ENCODE results near the gene AGBL4. TPM values are rescaled to one million over a fixed set of nuclear protein-coding genes. Genes with fewer than 3 reads are reported as not detected.
"Not testable (repeated sequence)": the region's sequence is repeated elsewhere in the genome, so short reads cannot be mapped to it uniquely, and the experiment has no call there.

AGBL4 gene
- total and polyA plus RNA-seq, 2 donors: 0.18 to 0.24 TPM

DNA sequence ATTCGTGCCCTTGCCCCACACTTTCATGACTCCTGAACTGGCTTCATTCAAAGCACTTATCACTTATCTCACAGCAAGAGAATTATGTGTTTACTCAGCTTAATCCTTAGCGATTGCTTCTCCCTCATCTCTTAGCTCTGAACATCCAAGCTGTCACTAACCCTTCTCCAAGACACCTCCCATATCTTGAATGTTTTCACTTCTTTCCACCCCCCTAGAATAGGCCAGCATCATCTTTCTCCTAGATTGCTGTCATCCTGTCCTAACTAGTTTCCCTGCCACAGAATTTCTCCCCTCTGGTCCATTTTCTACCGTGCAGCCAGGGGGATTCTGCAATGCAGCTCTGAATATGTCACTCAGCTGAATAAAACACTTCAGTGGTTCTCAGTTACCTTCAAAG, 1483.2 kb downstream of the AGBL4 start:
- Histone ChIP-seq H3K36me3 (ENCODE audit: control insufficient read depth in 2 of 2, insufficient read depth in 2 of 2, low read length in 1 of 2) (no peaks in the 10 kb centered on the region), H3K27me3 (ENCODE audit: control insufficient read depth in 2 of 2, insufficient read depth in 1 of 2, low read length in 1 of 2) (no peaks in the 10 kb centered on the region), H3K4me3 (ENCODE audit: low read length in 2 of 2) (no peak overlapping the region), H3K9me3 (ENCODE audit: control insufficient read depth in 2 of 2, insufficient read depth in 1 of 2, low read length in 1 of 2) (no peaks in the 10 kb centered on the region), H3K4me1 (ENCODE audit: control insufficient read depth in 2 of 2, insufficient read depth in 2 of 2, low read length in 2 of 2) (no peaks in the 10 kb centered on the region), H3K27ac (ENCODE audit: low read depth in 1 of 2, low read length in 1 of 2) (no peak overlapping the region)
- 76% methylated on average over 3 of the region's 3 CpGs for WGBS
- no peak for DNase-seq (ENCODE audit: low read depth in 6 of 9, low spot score in 9 of 9)

DNA sequence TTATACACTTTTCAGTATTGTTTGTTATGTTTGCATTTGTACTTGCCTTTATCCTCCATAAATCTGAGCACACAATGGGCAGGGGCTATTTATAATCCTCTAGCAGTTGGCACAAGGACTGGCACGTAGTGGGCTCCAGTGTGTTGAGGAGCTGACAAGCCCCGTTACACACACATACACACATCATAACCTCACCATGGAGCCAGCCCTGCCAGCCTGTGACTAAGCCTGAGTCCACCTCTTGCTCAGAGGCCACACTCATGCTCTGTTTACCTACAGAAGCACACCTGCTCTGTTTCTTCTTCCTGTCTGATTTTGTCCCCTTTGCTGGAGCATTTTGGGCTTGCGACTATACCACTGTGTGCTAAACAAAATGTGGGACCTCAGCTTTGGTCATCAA, 1487.3 kb downstream of the AGBL4 start:
- no peaks in the 10 kb centered on the region for H3K27me3 ChIP-seq (ENCODE audit: control insufficient read depth in 2 of 2, insufficient read depth in 1 of 2, low read length in 1 of 2)
- WGBS: 94% methylated on average over 3 of the region's 3 CpGs
- no peak for DNase-seq (ENCODE audit: low read depth in 6 of 9, low spot score in 9 of 9)

DNA sequence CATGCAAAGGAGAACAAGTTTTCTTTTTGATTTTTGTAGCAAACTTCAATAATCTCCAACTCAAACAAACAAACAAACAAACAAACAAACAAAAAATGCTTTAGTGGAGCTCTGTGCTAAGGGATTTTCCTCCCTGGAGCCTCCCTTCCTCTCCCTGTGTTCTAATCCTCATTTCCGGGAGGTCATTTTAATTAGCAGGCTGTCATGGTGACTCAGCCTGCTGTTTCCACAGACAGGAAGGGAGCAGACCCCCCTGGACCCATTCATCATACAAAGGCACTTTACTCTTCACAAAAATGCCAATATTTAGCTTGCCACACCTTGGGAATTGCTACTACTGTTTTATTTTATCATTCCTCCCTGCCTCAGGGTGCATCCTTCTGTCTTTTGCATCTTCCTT, 1490.8 kb downstream of the AGBL4 start:
- Histone ChIP-seq H3K9me3 (ENCODE audit: control insufficient read depth in 2 of 2, insufficient read depth in 1 of 2, low read length in 1 of 2) (no peaks in the 10 kb centered on the region), H3K4me3 (ENCODE audit: low read length in 2 of 2) (no peak overlapping the region), H3K4me1 (ENCODE audit: control insufficient read depth in 2 of 2, insufficient read depth in 2 of 2, low read length in 2 of 2) (no peaks in the 10 kb centered on the region), H3K27me3 (ENCODE audit: control insufficient read depth in 2 of 2, insufficient read depth in 1 of 2, low read length in 1 of 2) (no peaks in the 10 kb centered on the region), H3K27ac (ENCODE audit: low read depth in 1 of 2, low read length in 1 of 2) (no peak overlapping the region), H3K36me3 (ENCODE audit: control insufficient read depth in 2 of 2, insufficient read depth in 2 of 2, low read length in 1 of 2) (no peaks in the 10 kb centered on the region)
- DNase-seq (ENCODE audit: low read depth in 6 of 9, low spot score in 9 of 9): no peak
- WGBS: 50% methylated on average over 1 of the region's 1 CpG

More for the DNA sequence above, 1487.3 kb downstream of the AGBL4 start:
- Histone ChIP-seq H3K27ac (ENCODE audit: low read depth in 1 of 2, low read length in 1 of 2) (no peak overlapping the region), H3K9me3 (ENCODE audit: control insufficient read depth in 2 of 2, insufficient read depth in 1 of 2, low read length in 1 of 2) (no peaks in the 10 kb centered on the region), H3K4me1 (ENCODE audit: control insufficient read depth in 2 of 2, insufficient read depth in 2 of 2, low read length in 2 of 2) (no peaks in the 10 kb centered on the region), H3K4me3 (ENCODE audit: low read length in 2 of 2) (no peak overlapping the region), H3K36me3 (ENCODE audit: control insufficient read depth in 2 of 2, insufficient read depth in 2 of 2, low read length in 1 of 2) (no peaks in the 10 kb centered on the region)

DNA sequence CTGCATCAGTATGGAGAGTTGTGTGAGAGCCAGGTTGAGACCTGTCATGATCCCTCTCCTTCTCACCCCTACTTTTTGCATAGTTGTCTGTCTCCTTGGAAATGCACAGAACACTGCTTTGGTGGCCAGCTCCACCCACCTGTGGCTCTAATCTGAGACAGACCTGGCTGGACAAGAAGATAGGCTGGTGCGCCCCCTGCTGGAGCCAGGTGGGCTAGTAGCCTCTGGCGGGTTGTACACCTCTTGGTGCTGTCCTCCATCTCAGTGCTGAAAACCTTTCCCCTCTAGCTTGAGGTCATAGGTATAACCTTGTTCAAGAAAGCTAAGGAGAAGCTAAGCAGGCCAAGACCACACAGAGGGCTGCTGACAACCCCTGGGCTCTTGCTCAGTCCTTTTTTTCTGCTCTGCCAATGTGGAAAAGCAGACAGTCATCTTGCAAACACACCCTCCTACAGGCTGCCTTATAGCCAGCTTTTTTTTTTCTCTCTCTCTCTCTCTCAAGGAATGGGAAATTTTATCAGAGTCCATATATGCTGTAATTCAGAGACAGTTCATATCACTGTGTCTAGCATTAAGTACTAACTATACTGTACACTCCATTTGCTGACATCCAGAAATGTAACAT, 1492.9 kb downstream of the AGBL4 start:
- H3K9me3 ChIP-seq (ENCODE audit: control insufficient read depth in 2 of 2, insufficient read depth in 1 of 2, low read length in 1 of 2): no peaks in the 10 kb centered on the region
- no peak overlapping the region for H3K27ac ChIP-seq (ENCODE audit: low read depth in 1 of 2, low read length in 1 of 2)
- WGBS: 2% methylated on average over 2 of the region's 2 CpGs
- H3K27me3 ChIP-seq (ENCODE audit: control insufficient read depth in 2 of 2, insufficient read depth in 1 of 2, low read length in 1 of 2): no peaks in the 10 kb centered on the region
- no peaks in the 10 kb centered on the region for H3K36me3 ChIP-seq (ENCODE audit: control insufficient read depth in 2 of 2, insufficient read depth in 2 of 2, low read length in 1 of 2)
- H3K4me1 ChIP-seq (ENCODE audit: control insufficient read depth in 2 of 2, insufficient read depth in 2 of 2, low read length in 2 of 2): no peaks in the 10 kb centered on the region
- DNase-seq (ENCODE audit: low read depth in 6 of 9, low spot score in 9 of 9): peak; percentile 2 to 63 (median 15)
- H3K4me3 ChIP-seq (ENCODE audit: low read length in 2 of 2): no peak overlapping the region

DNA sequence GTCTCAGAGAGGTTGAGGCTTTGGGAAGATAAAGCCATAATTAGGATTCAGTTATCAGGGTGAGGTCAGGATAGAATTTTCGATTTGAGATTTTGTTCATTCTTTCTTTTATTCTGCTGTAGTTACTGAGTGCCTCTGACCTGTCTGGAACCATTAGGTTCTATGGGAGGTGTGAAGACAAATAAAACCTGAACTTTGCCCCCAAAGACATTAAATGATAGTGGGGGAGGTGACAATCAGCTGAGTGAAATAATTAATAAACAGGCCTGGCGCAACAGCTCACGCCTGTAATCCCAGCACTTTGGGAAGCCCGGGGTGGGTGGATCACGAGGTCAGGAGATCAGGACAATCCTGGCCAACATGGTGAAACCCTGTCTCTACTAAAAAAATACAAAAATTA, 1496.7 kb downstream of the AGBL4 start:
- DNase-seq (ENCODE audit: low read depth in 6 of 9, low spot score in 9 of 9): no peak
- WGBS: 90% methylated on average over 5 of the region's 5 CpGs
- H3K4me1 ChIP-seq (ENCODE audit: control insufficient read depth in 2 of 2, insufficient read depth in 2 of 2, low read length in 2 of 2): no peaks in the 10 kb centered on the region
- no peak overlapping the region for H3K27ac ChIP-seq (ENCODE audit: low read depth in 1 of 2, low read length in 1 of 2)
- H3K27me3 ChIP-seq (ENCODE audit: control insufficient read depth in 2 of 2, insufficient read depth in 1 of 2, low read length in 1 of 2): no peaks in the 10 kb centered on the region
- no peaks in the 10 kb centered on the region for H3K36me3 ChIP-seq (ENCODE audit: control insufficient read depth in 2 of 2, insufficient read depth in 2 of 2, low read length in 1 of 2)
- H3K9me3 ChIP-seq (ENCODE audit: control insufficient read depth in 2 of 2, insufficient read depth in 1 of 2, low read length in 1 of 2): no peaks in the 10 kb centered on the region
- H3K4me3 ChIP-seq (ENCODE audit: low read length in 2 of 2): no peak overlapping the region

DNA sequence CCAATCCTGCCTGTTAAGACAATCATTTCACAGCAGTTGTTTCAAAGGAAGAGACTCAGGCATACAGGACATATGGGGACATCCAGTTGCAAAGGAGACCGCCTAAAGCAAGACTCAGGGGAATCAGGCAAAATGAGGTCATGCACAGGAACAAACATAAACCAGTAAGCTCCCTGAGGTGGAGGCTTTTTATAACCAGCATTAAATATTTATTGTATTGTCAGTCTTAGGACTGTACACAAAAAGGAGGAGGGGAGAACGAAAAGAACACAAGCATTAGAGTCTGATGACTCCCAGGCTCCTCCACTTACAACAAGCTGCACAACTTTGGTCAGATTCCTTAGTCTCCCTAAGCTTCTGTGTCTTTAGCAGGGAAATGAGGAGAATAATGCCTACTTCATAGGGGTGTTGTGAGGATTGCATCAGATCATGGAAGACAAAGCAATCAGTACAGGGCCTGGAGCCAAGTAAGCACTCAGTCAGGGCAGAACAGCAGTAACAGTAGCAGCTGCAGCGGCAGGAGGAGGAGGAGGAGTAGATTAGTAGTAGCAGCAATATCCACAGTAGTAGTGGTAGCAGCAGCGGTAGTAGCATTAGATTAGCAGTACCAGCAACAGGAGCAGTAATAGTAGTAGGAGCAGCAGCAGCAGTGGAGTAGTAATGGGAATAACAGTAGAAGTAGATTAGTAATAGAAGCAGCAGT, 1497.6 kb downstream of the AGBL4 start:
- DNase-seq (ENCODE audit: low read depth in 6 of 9, low spot score in 9 of 9): no peak
- no peaks in the 10 kb centered on the region for H3K36me3 ChIP-seq (ENCODE audit: control insufficient read depth in 2 of 2, insufficient read depth in 2 of 2, low read length in 1 of 2)
- no peak overlapping the region for H3K27ac ChIP-seq (ENCODE audit: low read depth in 1 of 2, low read length in 1 of 2)
- no peaks in the 10 kb centered on the region for H3K4me1 ChIP-seq (ENCODE audit: control insufficient read depth in 2 of 2, insufficient read depth in 2 of 2, low read length in 2 of 2)
- H3K9me3 ChIP-seq (ENCODE audit: control insufficient read depth in 2 of 2, insufficient read depth in 1 of 2, low read length in 1 of 2): no peaks in the 10 kb centered on the region
- WGBS: 90% methylated on average over 4 of the region's 4 CpGs
- H3K27me3 ChIP-seq (ENCODE audit: control insufficient read depth in 2 of 2, insufficient read depth in 1 of 2, low read length in 1 of 2): no peaks in the 10 kb centered on the region
- no peak overlapping the region for H3K4me3 ChIP-seq (ENCODE audit: low read length in 2 of 2)

DNA sequence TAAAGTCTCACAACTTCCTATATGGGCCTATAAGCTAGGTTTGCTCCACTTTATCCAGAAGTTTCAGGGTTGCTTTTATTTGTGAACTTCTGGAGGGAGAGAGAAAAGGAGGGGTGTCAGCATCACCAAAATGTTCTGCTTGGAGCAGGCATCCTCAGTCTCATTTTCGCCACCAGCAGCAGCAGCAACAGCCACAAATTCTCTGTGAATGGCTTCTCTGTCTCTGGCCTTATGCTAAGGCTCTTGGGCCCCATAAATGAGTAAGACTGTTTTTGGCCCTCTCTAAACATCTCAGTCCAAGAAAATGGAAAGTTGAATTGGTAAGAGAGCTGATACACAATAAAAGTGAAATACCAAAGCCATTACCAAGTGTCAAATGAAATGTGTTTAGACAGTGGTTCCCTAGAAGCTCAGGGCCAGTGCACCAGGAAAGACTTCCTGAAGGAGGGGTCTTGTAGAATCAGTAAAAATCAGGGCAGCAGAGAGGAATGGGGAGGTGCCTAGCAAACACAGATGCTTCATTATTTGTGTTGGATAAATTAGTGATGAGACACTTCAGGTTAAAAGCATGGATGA, 1498.8 kb downstream of the AGBL4 start:
- no peak overlapping the region for H3K27ac ChIP-seq (ENCODE audit: low read depth in 1 of 2, low read length in 1 of 2)
- no peak for DNase-seq (ENCODE audit: low read depth in 6 of 9, low spot score in 9 of 9)
- no peaks in the 10 kb centered on the region for H3K9me3 ChIP-seq (ENCODE audit: control insufficient read depth in 2 of 2, insufficient read depth in 1 of 2, low read length in 1 of 2)
- H3K36me3 ChIP-seq (ENCODE audit: control insufficient read depth in 2 of 2, insufficient read depth in 2 of 2, low read length in 1 of 2): no peaks in the 10 kb centered on the region
- no peaks in the 10 kb centered on the region for H3K4me1 ChIP-seq (ENCODE audit: control insufficient read depth in 2 of 2, insufficient read depth in 2 of 2, low read length in 2 of 2)
- WGBS: 86% methylated on average over 1 of the region's 1 CpG
- H3K27me3 ChIP-seq (ENCODE audit: control insufficient read depth in 2 of 2, insufficient read depth in 1 of 2, low read length in 1 of 2): no peaks in the 10 kb centered on the region
- H3K4me3 ChIP-seq (ENCODE audit: low read length in 2 of 2): no peak overlapping the region

DNA sequence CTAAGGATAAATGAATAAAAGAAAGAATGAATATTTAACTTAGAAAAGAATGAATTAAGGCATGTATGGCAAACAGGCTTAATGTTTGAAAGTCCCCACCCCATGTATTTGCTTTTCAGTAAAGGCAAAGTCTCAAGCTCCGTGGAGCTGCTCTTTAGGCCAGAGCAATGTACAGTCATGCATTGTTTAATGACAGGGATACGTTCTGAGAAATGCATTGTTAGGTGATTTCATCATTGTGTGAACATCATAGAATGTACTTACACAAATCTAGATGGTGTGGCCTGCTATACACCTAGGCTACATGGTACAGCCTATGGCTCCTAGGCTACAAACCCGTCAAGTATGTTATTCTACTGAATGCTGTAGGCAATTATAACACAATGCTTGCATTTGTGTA, 1500.2 kb downstream of the AGBL4 start:
- H3K27ac ChIP-seq (ENCODE audit: low read depth in 1 of 2, low read length in 1 of 2): no peak overlapping the region
- H3K4me3 ChIP-seq (ENCODE audit: low read length in 2 of 2): no peak overlapping the region
- H3K9me3 ChIP-seq (ENCODE audit: control insufficient read depth in 2 of 2, insufficient read depth in 1 of 2, low read length in 1 of 2): no peaks in the 10 kb centered on the region
- WGBS: 92% methylated on average over 3 of the region's 3 CpGs
- H3K27me3 ChIP-seq (ENCODE audit: control insufficient read depth in 2 of 2, insufficient read depth in 1 of 2, low read length in 1 of 2): no peaks in the 10 kb centered on the region
- no peaks in the 10 kb centered on the region for H3K4me1 ChIP-seq (ENCODE audit: control insufficient read depth in 2 of 2, insufficient read depth in 2 of 2, low read length in 2 of 2)
- no peak for DNase-seq (ENCODE audit: low read depth in 6 of 9, low spot score in 9 of 9)
- H3K36me3 ChIP-seq (ENCODE audit: control insufficient read depth in 2 of 2, insufficient read depth in 2 of 2, low read length in 1 of 2): no peaks in the 10 kb centered on the region

DNA sequence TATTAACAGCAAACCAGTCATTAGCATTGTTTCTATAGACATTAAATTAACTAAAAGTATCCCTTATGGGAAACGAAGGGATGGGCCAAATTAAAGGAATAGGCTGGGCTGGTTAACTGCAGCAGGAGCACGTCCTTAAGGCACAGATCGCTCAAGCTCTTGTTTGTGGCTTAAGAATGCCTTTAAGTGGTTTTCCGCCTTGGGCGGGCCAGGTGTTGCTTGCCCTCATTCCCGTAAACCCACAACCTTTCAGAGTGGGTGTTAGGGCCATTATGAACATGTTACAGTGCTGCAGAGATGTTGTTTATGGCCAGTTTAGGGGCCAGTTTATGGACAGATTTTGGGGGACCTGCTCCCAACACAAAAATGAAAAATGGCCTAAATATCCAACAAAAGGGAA, 1503.9 kb downstream of the AGBL4 start:
- not testable (repeated sequence) for DNase-seq (ENCODE audit: low read depth in 6 of 9, low spot score in 9 of 9); H3K4me3 ChIP-seq (ENCODE audit: low read length in 2 of 2); H3K4me1 ChIP-seq (ENCODE audit: control insufficient read depth in 2 of 2, insufficient read depth in 2 of 2, low read length in 2 of 2); H3K27ac ChIP-seq (ENCODE audit: low read depth in 1 of 2, low read length in 1 of 2); H3K9me3 ChIP-seq (ENCODE audit: control insufficient read depth in 2 of 2, insufficient read depth in 1 of 2, low read length in 1 of 2); H3K36me3 ChIP-seq (ENCODE audit: control insufficient read depth in 2 of 2, insufficient read depth in 2 of 2, low read length in 1 of 2); H3K27me3 ChIP-seq (ENCODE audit: control insufficient read depth in 2 of 2, insufficient read depth in 1 of 2, low read length in 1 of 2)
- 84% methylated on average over 6 of the region's 6 CpGs for WGBS
